NCI-H524 treated with DMSO at 0.1 percent for 48 hours (cell line): Measurements from ENCODE around the gene NUDCD3.

Source experiments
- DNase-seq: peaks from one replicate; lab custom pipeline; 2025; lab: John Stamatoyannopoulos, UW

Gene NUDCD3

DNA sequence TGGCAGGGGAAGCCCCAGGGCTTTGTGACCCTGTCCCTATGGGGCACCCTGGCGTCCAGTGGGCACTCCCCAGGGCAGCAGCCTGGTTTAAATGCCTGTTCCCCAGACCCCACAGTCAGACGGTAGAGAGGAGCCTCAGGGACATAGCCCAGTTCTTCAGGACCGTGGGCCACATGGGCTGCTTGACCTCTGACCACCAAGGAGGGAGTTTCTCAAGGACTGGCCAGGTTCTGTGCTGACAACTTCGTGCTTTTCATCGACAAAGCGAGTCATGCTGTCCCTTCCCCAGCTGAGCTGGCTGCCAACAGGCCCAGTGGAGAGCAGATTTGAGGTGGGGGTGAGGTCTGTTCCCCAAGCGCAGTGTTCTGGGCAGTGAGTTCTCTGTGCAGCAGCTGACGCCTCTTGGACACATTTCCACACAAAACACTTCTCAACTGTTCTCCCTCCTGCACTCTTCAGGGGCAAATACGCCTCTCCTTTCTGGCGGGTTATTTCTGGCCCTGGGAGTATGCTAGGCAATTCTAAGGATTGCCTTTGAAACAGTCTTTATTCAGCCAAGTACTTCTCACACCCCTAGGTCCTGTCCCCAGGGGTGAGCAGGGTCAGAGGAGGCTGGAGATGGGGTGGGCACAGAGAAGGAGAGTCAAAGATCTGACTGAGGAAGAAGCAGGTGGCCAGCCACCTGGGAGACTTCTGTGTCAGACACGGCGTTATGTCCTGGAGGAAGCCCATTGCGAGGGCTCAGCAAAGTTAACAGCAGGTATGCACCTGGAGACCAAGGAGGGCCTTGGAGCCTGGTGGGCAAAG lies 107.8 kb downstream of the NUDCD3 start:
- DNase-seq: no peak

- no peak for DNase-seq
Measured at GRCh38 chr7:44381494-44382220, 108.8 kb downstream of the NUDCD3 start.

GRCh38 chr7:44380831-44381493 lies 109.5 kb downstream of the NUDCD3 start:
- DNase-seq: no peak

DNA sequence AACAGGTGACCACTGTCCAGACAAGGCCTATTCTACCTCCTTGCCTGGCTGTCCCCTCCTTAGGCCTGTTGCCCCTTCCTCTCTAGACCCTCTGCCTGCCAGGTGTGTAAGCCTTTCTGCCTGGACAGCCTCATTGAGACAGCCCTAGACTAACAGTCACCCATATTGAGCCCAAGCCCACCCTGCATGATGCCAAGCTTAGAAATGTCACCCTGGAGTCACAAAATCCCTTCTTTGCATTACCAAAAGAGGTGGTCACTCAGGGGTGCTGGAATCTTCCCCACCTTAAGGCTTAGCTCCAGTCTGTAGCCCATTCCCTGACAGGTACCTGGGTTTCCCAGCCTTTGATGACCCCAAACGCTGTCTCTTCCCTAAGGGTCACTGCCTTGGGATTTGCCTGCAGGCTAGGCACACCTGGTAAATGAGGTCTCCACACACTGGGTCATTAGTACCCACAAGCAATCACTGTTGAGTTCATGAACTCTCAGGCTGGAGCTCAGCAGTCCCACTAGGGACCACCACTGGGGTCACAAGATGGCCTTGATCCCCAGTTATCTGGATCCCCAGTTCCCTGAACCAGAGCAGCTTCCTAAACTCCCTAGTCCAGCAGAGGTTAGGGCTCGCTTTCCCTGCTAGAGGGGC lies 110.1 kb downstream of the NUDCD3 start:
- DNase-seq: no peak

- no peak for DNase-seq
Measured at GRCh38 chr7:44379366-44380188, 110.9 kb downstream of the NUDCD3 start.

- no peak for DNase-seq
Measured at GRCh38 chr7:44378744-44379143, 111.7 kb downstream of the NUDCD3 start.

- no peak for DNase-seq
Measured at GRCh38 chr7:44377681-44378421, 112.6 kb downstream of the NUDCD3 start.

DNA sequence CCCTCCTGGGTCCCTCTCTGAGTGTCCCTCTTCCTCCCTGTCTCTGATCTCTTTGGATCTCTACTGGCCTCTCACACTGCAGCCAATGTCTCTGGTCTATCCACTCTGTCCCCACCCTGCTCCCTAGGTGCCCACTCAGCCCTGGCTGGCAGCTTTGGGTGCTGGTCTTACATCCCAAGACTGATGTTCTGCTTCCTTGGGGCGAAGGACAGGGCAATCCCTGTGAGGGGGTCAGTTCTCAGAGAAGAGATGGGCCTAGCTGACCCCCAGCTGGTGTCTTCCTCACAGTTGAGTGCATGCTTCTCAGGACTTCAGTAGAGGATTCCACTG lies 113.4 kb downstream of the NUDCD3 start:
- DNase-seq: no peak

- DNase-seq: no peak
Measured at GRCh38 chr7:44376429-44377133, 113.9 kb downstream of the NUDCD3 start.

DNA sequence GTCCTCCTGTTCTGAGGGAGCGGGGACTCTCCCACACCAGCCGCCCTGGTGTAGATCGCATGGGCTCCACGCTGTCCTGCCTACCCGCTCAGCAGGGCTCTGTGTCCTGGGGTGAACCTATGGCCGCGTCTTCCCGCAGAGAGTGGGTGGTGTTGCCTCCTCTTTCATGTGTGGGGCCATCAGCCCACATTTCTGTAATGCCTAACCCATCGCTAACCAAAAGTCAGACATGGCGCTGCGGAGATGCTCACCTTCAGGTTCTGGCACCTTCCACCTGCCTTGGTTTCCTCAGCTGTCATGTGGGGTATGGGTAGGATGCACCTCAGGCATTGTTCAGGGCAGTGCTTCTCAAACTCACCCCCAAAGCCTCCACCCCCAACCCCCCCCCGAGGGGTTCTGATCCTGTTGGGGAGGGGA lies 114.5 kb downstream of the NUDCD3 start:
- DNase-seq: no peak

- DNase-seq: no peak
Measured at GRCh38 chr7:44375236-44375699, 115.2 kb downstream of the NUDCD3 start.

GRCh38 chr7:44374007-44374763 lies 116.3 kb downstream of the NUDCD3 start:
- no peak for DNase-seq

- no peak for DNase-seq
Measured at GRCh38 chr7:44373418-44373740, 117.1 kb downstream of the NUDCD3 start.

- DNase-seq: no peak
Measured at GRCh38 chr7:44372560-44373417, 117.7 kb downstream of the NUDCD3 start.

DNA sequence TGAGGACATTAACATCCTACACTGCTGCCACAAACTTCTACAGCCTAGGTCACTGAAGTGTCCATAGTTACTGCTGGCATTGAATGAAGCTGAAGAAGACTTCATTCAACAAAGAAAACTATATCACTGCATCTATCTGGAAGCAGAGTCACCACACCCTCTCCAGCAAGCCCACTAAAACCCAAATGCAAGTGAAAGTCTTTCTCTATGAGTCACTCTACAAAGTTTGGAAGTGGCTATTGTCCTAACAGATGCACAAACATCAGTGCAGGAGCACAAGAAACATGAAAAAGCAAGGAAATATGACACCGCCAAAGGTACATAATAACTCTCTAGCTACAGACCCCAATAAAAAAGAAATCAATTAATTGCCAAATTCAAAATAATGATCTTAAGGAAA lies 121.6 kb downstream of the NUDCD3 start:
- no peak for DNase-seq

DNA sequence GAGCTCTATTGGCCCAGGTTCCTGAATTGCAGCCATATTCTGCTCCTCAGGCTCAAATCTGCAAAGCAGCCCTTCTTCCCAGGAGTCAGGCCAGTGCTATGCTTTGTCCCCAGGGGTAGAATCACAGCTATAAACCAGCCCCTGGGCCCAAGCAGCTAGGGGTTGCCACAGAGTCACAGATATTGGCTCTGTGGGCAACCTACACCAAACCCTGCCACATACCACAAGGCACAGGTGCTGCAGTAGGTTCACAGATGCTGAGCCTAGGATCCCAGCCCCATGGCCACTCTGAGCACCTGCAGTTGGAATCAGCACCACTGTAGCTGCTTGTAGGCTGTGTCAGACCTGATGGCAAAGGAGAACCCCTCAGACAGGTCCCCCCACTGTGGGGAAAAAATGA lies 122.0 kb downstream of the NUDCD3 start:
- no peak for DNase-seq

- no peak for DNase-seq
Measured at GRCh38 chr7:44367475-44368043, 122.9 kb downstream of the NUDCD3 start.

GRCh38 chr7:44366986-44367385 lies 123.5 kb downstream of the NUDCD3 start:
- no peak for DNase-seq
